ENCODE measurements around the gene NFATC1.

The NFATC1 gene

DNA sequence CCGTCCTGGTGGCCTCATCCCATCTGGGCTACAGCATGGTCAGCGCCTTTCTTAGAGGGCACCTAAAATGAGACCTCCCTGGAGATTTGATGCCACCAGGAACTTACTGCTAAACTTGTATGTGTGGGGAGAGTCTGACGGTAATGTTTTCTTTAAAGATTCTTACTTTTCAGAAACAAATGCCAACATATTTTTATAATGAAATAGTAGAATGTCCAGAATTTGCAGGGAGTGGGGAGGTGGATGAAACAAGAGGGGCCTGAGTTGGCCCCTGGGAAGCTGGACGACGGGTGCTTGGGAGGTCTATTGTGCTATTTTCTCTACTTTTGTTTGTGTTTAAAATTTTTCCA is 165.1 kb downstream of the NFATC1 start:
- DNase-seq = no peak

GRCh38 chr18:79563949-79564348 is 168.2 kb downstream of the NFATC1 start:
- DNase-seq = no peak

GRCh38 chr18:79564441-79564840 is 168.7 kb downstream of the NFATC1 start:
- no peak for DNase-seq

- no peak for DNase-seq
These were observed 171.2 kb downstream of the NFATC1 start for GRCh38 chr18:79566771-79567431.

GRCh38 chr18:79567481-79568147 is 171.9 kb downstream of the NFATC1 start:
- DNase-seq = no peak

DNA sequence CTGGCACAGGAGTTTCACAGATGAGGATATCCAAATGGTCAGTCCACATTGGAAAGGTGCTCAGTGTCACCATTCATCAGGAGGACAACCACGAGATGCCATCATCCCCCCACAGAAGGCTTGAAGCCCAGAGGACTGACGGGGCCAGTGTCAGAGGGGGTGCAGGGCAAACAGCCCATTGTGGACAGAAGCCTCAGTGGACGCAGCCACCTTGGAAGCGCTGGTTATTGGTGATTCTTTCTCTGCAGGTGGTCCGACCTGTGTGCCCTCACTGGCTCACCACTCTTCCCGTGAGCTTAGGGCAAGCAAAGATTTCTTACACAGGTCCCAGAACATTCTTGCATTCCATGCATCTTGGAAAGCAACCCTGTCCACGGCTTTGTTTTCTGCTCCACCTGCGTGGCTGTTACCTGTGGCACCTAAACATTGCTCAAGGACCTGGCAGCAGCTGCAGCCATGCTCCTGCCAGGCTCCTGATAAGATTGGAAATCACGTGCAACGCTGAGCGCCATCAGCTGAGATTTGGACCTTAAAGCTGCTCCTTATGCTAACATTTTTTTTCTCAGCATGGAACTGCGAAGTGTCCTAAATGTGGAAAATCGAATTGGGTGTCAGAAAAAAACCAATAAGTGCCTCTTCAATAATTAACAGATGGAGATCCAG is 172.9 kb downstream of the NFATC1 start:
- no peak for DNase-seq

GRCh38 chr18:79569720-79570119 is 174.0 kb downstream of the NFATC1 start:
- DNase-seq = no peak

- peak in 1 of 2 experiments; percentile 30 for DNase-seq
These were observed 174.8 kb downstream of the NFATC1 start for GRCh38 chr18:79570266-79571201.

GRCh38 chr18:79571211-79572092 is 175.7 kb downstream of the NFATC1 start:
- no peak for DNase-seq

GRCh38 chr18:79572093-79572780 is 176.5 kb downstream of the NFATC1 start:
- DNase-seq = no peak

- no peak for DNase-seq
These were observed 177.2 kb downstream of the NFATC1 start for GRCh38 chr18:79572848-79573451.

DNA sequence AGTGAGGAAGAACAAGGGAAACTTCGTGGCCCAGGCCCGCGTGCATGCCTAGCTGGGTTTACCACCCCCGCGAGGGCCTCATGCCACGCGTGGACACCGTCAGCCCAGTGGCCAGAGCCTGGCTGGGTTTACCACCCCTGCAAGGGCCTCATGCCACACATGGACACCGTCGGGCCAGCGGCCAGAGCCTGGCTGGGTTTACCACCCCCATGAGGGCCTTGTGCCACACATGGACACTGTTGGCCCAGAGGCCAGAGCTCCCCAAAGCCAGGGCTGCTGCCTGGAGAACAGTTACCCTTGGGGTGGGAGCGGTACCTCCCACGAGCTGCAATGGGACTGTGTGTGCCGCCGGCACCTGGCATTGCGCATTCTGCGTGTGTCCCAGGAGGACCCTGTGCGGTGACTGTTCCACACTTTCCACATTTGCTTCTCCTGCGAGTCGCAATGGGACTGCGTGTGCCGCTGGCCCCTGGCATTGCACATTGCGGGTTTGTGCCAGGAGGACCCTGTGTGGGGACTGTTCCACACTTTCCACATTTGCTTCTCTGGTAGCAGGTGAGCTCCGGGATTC is 178.3 kb downstream of the NFATC1 start:
- no peak for DNase-seq

- DNase-seq = no peak
These were observed 179.3 kb downstream of the NFATC1 start for GRCh38 chr18:79574938-79575525.

- no peak for DNase-seq
These were observed 180.4 kb downstream of the NFATC1 start for GRCh38 chr18:79575891-79576685.

- no peak for DNase-seq
These were observed 181.1 kb downstream of the NFATC1 start for GRCh38 chr18:79576686-79577351.

DNA sequence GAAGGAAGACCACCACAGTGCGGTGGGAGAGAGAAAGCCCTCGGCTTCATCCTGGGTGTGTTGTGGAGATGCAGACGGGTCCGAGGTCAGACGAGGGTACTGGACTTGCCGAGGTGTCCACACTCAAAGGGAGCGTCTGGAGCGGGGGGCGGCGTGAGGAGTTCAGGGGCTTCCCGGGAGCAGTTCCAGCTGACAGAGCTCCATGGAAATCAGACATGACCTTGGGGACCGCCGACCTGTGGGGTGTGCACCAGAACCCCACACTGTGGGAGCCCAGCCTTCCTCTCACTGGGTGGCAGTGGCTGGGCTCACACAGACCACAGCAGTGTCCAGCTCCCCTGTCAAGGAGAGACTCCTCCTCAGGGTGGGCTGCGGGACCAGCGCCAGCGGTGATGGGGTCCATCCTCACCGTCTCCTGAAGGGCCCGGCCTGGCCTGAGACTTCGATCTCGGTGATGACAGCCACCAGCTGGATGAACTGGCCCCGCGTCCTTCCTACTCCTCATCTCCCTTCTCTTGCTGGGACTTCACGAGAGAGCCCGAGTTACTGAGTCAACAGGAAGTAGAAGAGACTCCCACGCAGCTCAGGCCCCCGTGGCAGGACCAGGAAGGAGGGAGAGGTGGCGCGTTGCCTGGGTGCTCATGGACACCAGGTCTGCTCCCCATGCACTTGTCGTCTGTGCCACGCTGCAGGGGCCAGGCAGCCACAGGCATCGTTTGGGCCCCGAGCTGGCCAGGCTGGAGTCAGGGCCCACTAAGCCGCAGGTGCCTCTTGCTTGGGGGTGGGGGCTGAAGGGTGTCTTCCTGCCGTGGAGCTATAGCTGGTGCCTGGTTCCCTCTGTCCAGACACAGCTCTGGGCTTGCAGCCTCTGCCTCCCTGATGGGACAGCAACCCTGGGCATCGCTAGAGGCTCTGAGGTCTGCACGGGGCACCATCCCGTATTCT is 182.0 kb downstream of the NFATC1 start:
- no peak for DNase-seq
